Measurements from ENCODE around the gene RNF123.

- no peak for TF ChIP-seq POLR2A (IDR thresholded peaks at IDR 0.05)
- no peak for TF ChIP-seq CTCF (IDR thresholded peaks at IDR 0.05)
Measured at GRCh38 chr3:49715611-49716121, 26.3 kb downstream of the RNF123 start.

Measured in right lobe of liver (tissue), 4 donors.